GM21367 (cell line): ENCODE results near the gene ZNF407.

Source experiments
- ATAC-seq: cut with Tn5 transposase; IDR thresholded peaks from one replicate; pipeline ENCODE4 v1.9.1; 2021; ENCODE audit not compliant: unreplicated experiment

Gene ZNF407

DNA sequence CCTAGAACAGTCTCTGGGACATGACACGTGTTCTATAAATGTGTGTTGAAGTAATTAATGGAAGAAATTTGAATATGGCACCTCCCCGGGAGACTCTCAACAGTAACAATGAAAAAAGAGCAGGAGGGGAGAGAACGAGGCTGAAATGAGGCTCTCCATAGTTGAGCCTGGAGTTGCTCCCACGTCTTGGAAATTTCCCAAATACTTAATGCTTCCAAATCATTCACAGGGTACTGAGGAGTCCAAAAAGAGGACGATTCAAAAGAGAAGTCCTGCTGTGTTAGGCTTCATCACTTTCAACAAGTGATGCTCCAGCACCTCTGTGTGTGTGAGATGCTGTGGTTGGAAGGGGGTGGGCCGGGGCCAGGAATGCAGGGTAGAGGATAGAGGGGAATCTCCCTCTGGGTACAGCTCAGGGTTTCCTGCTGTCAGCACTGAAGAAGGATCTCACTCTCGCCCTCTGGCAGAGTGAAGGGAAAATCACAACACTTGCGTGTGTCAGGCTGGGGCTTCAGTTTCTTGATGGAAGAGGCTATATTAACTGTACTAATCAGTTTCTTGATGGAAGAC is 18.1 kb upstream of the ZNF407 start:
- no peak for ATAC-seq

- ATAC-seq, result no peak
Observed at GRCh38 chr18:74582642-74583041, 15.0 kb upstream of the ZNF407 start.

DNA sequence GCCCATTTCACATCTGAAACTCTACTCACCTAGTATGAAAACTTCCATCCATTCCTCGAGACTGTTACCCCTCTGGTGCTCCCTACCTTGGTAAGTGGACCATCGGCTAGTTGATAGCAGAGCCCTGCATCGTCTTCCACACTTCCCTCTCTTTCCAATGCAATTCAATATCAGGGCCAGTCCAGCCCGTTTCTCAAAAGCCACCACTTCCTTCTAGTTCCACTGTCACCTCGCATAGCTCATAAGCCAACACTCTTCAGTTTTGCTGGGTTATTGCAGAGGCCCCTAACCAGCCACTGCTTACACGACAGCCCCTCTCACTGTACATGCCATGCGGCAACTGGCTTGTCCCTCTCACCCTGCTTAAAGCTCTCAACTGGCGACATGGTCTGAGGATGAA is 10.2 kb upstream of the ZNF407 start:
- no peak for ATAC-seq

- no peak for ATAC-seq
Observed at GRCh38 chr18:74589021-74589420, 8.6 kb upstream of the ZNF407 start.

DNA sequence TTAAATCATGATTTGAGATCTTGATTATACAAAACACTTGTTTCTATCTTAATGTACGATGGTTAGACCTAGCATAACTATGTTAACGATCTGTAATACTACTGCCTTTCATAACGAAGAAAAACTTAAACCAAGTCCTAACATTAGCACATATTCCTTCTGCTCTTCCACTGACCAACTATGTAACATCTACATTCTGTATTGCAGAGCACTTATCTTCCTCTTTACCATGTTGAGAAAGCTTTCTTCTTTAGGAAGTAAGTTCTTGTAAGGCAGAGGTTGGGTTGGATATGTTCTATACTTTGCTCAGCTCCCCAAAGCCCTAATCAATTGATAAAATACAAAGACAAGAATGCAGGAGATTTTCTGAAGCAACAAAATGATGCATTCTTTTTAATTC is 7.9 kb upstream of the ZNF407 start:
- ATAC-seq, result no peak

DNA sequence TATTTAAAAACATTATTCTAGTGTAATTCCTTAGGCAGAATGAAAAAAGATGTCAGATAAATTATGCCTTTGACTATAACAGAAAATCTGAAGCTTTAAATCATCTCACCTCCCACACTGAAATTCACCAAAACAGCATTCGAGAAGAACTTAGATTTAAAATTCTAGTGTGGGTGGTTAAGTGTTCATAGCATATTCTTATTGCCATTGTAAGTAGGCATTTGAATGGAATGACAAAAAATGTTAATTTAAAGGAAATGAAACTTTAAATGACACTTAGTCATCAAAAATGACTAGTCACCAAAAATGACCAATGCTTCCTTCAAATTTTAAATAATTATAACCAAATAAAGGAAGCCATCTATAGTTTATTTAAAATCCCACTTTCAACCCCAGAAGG is 7.0 kb upstream of the ZNF407 start:
- ATAC-seq, result no peak

DNA sequence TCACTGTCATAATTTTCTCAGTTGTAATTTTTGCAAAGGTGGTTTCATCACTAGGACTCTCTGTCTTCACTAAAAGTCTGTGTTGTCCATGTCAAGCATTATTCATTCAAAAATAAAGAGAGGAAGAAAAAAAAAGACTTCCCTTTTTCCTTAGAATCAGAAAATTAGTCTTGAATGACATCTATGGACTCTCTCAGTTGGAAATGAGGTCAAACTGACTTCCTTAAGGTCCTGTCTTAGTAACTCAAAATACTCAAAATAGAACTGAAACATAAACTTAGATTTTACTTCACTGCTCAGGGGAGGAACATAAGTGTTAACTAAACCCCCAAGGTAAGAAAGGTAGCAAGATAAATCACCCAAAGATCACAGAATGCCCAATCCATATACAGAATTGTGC is 2.2 kb upstream of the ZNF407 start:
- no peak for ATAC-seq

- ATAC-seq, result peak; percentile 24
Observed at GRCh38 chr18:74597034-74597661, 522 bp upstream of the ZNF407 start.

GRCh38 chr18:74598350-74599001 is 806 bp downstream of the ZNF407 start:
- ATAC-seq, result peak; percentile 51

- ATAC-seq, result no peak
Observed at GRCh38 chr18:74604361-74604760, 6.7 kb downstream of the ZNF407 start.

- ATAC-seq, result no peak
Observed at GRCh38 chr18:74604774-74605173, 7.1 kb downstream of the ZNF407 start.

DNA sequence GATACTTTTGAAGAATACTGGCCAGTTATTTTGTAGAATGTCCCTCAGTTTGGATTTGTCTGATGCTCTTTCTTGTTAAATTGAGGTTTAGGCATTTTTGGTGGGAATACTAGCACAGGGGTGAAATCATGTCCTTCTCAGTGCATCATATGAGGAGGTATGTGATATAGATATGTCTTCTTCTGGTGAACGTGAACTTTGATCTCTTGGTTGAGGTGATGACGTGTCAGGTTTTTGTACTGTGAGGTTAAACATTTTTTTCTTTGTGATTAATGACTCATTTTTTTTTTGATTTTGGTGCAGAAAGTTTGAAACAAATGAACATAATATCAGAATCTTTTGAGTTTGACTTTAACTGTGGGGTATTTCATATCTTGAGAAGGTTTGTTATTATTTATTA is 11.0 kb downstream of the ZNF407 start:
- no peak for ATAC-seq

- ATAC-seq, result no peak
Observed at GRCh38 chr18:74609535-74609934, 11.9 kb downstream of the ZNF407 start.

DNA sequence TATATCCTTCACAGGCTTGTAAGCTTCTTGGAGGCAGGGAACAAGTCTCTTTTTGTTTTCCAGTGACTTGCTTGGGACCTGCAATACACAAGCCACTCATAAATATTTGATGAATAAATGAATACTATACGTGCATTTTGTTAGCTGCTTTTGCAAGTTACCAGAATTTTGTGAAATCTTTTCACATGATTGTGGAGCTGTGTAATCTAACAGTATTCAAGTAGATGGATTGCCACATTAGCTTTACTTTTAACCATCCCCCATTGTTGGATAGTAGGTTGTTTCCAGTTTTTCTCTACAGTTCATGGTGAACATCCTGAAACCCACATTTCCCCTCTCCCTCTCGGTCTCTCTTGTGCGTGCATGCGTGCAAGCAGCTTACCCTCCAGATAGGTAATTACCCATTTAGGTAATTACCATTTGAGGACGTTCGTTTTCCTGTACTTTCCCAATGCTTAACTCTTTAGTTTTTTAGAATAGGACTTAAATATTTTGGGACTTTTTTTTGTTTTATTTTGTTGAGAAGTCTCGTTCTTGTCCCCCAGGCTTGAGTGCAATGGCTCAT is 12.5 kb downstream of the ZNF407 start:
- no peak for ATAC-seq

- no peak for ATAC-seq
Observed at GRCh38 chr18:74610860-74611259, 13.2 kb downstream of the ZNF407 start.

- ATAC-seq, result no peak
Observed at GRCh38 chr18:74611765-74612164, 14.1 kb downstream of the ZNF407 start.

GRCh38 chr18:74613381-74613780 is 15.7 kb downstream of the ZNF407 start:
- ATAC-seq, result peak; percentile 77

DNA sequence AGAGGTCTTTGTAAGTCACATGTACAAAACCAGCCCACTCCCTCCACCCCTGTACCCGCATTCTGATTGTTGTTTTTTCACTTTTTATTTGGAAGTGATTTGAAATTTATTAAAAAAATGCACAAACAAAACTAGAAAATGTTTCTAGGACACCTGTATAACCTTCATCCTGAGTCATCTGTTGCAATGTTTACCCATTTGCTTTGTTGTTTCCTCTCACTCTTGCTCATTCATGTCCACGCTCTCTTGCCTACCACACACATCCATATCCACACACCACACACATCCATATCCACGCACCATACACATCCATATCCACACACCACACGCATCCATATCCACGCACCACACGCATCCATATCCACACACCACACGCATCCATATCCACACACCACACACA is 18.8 kb downstream of the ZNF407 start:
- ATAC-seq, result no peak

DNA sequence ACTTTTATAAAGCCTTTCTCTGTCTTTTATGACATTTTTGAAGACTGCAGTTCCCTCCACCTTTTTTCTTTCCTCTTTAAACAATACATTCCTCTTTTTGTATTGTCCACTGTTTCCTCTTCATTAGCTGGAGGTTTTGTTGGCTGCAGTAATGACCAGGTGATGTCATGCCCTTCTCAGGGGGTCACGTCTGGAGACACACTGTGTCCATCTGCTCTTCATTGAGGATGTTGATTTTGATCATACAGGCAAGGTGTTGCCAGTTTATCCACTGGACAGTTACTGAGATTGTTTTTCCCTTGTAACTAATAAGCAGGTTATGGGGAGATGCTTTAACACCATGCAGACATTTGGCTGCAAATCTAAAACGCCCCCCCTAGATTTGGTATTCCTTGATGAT is 19.8 kb downstream of the ZNF407 start:
- no peak for ATAC-seq

- ATAC-seq, result no peak
Observed at GRCh38 chr18:74622072-74622471, 24.4 kb downstream of the ZNF407 start.

DNA sequence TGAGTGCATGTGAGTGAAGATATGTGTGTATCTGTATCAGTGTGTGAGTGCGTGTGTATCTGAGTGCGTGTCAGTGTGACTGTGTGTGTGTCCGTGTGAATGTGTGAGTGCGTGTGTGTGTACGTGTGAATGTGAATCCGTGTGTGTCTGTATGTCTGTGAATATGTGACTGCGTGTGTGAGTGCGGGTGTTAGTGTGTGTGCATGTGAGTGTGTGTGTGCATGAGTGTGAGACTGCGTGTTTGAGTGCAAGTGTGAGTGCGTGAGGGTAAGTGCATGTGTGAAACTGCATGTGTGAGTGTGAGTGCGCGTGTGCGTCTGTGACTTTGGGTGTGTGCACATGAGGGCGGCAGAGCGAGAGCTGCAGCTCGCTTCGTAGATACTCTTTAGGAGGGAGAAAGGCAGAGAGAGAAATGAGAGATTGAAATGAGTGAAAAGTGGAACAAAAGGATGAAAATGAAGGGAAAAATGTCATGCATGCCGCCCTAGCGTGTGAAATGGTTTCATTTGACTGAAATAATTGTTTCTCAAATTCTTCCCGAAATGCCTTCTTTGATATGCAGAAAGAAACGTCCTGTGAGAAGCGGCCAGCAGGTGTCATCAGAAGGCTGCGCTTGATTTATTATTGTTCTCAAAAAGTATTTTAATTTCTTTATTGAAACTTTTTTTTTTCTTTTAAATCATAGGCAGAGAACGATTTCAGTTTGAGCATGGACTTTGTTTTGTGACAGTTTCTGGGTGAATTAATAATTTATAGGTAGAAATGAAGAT is 25.6 kb downstream of the ZNF407 start:
- ATAC-seq, result no peak

- ATAC-seq, result no peak
Observed at GRCh38 chr18:74624466-74624865, 26.8 kb downstream of the ZNF407 start.
